SJSA1 (cell line): ENCODE data around the gene XIRP2. TPM values are rescaled to one million over a fixed set of nuclear protein-coding genes. Genes with fewer than 3 reads are reported as not detected.
A peak's percentile ranks its signal among the peaks of the same experiment; 100 is the strongest.

ENCODE experiments used
- DNase-seq, 2 experiments: peaks; one replicate each; pipeline ENCODE4 v3.0.0-alpha.2; 2015 to 2020; ENCODE audit warnings: low spot score in 2 of 2, low read depth in 1 of 2
- H3K27ac ChIP-seq: fragments of 250-450 bp; sonication (Bioruptor Pico); 2 replicates; pipeline ENCODE4 v1.5.1; 2020; ENCODE audit warnings: mild to moderate bottlenecking, moderate library complexity
- H3K27me3 ChIP-seq: fragments of 250-450 bp; sonication (Bioruptor Pico); replicated peaks from 2 replicates; pipeline ENCODE4 v1.5.1; 2020; ENCODE audit warnings: mild to moderate bottlenecking, moderate library complexity
- H3K36me3 ChIP-seq: fragments of 250-450 bp; sonication (Bioruptor Pico); 2 replicates; pipeline ENCODE4 v1.5.1; 2020; ENCODE audit warnings: mild to moderate bottlenecking
- H3K4me1 ChIP-seq: fragments of 250-450 bp; sonication (Bioruptor Pico); replicated peaks from 2 replicates; pipeline ENCODE4 v1.6.1; 2021; ENCODE audit warnings: mild to moderate bottlenecking
- H3K4me3 ChIP-seq: fragments of 250-450 bp; sonication (Bioruptor Pico); 2 replicates; pipeline ENCODE4 v1.5.1; 2020; ENCODE audit warnings: mild to moderate bottlenecking
- H3K9me3 ChIP-seq: fragments of 250-450 bp; sonication (Bioruptor Pico); replicated peaks from 2 replicates; pipeline ENCODE4 v1.5.1; 2020; ENCODE audit warnings: mild to moderate bottlenecking
- total RNA-seq: library from RNA; depleted of rRNA; stranded (reverse); fragments of >200 nt; shearing (Covaris generic); gene quantifications from 2 replicates; pipeline ENCODE4 v1.2.3, GENCODE V29; 2014

The XIRP2 gene
- total RNA-seq, 1 experiment from 2014 or later = not detected

- no peaks in the 10 kb centered on the region for H3K36me3 ChIP-seq
Measured at GRCh38 chr2:167114018-167114417, 225.7 kb downstream of the XIRP2 start.

DNA sequence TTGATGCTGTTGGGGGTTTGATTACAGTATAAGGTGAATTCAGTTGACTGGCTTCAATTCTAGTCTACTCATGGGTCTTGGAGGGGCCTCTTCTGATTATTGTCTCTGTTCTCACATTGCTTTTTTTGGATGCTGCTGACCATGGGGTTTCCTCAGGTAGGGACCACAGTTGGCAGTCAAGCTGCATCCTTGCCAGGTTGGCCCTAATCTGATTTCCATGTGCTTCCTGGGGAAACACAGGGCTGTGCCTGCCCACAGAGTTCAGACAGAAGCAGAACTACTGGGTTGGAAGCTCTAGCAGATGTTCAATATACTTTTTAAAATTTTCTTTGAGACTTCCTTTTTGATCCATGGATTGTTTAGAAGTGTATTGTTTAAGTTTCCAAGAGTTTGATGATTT is 227.3 kb downstream of the XIRP2 start:
- H3K4me1 ChIP-seq = no peaks in the 10 kb centered on the region
- no peaks in the 10 kb centered on the region for H3K27me3 ChIP-seq
- no peaks in the 10 kb centered on the region; the same call in 1 of the 2 replicates for H3K9me3 ChIP-seq
- H3K36me3 ChIP-seq = no peaks in the 10 kb centered on the region
- no peak overlapping the region for H3K27ac ChIP-seq
- no peak for DNase-seq
- H3K4me3 ChIP-seq = no peak overlapping the region

More at GRCh38 chr2:167114018-167114417, 225.7 kb downstream of the XIRP2 start:
- Histone ChIP-seq H3K9me3 (no peaks in the 10 kb centered on the region; the same call in 1 of the 2 replicates), H3K27me3 (no peaks in the 10 kb centered on the region), H3K27ac (no peak overlapping the region), H3K4me1 (no peaks in the 10 kb centered on the region), H3K4me3 (no peak overlapping the region)
- DNase-seq = no peak

DNA sequence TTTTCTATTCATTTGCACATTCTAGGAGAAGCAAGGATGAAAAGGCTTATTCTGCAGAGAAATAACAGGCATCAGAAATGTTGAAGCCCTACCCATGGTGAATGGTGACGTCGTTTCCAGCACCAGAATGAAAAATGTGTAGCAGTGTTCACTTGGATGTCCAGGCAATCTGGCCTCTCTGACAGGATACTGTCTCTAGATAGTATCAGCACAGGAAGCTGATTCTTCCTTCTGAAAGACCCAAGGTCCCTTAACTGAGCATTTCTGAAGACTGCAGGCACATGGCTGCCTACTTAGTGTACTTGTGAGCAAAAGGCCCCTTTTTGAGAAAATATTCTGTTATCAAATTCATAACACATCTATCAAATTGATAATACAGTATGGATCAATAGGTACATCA is 234.1 kb downstream of the XIRP2 start:
- H3K36me3 ChIP-seq = no peaks in the 10 kb centered on the region
- no peaks in the 10 kb centered on the region for H3K27me3 ChIP-seq
- no peaks in the 10 kb centered on the region for H3K9me3 ChIP-seq
- DNase-seq = no peak
- no peaks in the 10 kb centered on the region for H3K4me1 ChIP-seq
- H3K4me3 ChIP-seq = no peak overlapping the region
- no peak overlapping the region for H3K27ac ChIP-seq

DNA sequence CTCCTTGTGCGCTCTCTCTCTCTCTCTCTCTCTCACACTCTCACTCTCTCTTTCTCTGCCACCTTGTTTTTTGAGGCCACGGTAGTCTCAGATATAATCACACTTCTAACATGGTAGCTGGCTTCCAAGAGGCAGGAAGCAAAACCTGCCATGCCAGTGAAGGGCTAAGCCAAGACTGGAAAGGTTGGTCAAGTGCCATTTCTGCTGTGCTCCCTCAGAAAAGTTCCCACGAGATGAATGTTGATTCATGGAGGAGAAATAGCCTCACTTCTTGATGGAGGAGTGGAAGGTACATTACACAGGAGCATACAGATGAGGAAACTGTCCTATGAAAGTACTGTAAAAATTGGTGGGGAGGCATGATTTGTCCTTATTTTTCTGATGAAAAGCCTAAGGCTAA is 237.9 kb downstream of the XIRP2 start:
- no peaks in the 10 kb centered on the region for H3K36me3 ChIP-seq
- no peak for DNase-seq
- no peak overlapping the region for H3K4me3 ChIP-seq
- H3K27ac ChIP-seq = no peak overlapping the region
- no peaks in the 10 kb centered on the region for H3K4me1 ChIP-seq
- no peaks in the 10 kb centered on the region for H3K9me3 ChIP-seq
- H3K27me3 ChIP-seq = no peaks in the 10 kb centered on the region

- no peak overlapping the region for H3K4me3 ChIP-seq
- H3K4me1 ChIP-seq = no peaks in the 10 kb centered on the region
- no peaks in the 10 kb centered on the region for H3K9me3 ChIP-seq
- DNase-seq = no peak
- no peak overlapping the region for H3K27ac ChIP-seq
- H3K36me3 ChIP-seq = no peaks in the 10 kb centered on the region
- H3K27me3 ChIP-seq = no peaks in the 10 kb centered on the region
Measured at GRCh38 chr2:167127135-167127534, 238.9 kb downstream of the XIRP2 start.

DNA sequence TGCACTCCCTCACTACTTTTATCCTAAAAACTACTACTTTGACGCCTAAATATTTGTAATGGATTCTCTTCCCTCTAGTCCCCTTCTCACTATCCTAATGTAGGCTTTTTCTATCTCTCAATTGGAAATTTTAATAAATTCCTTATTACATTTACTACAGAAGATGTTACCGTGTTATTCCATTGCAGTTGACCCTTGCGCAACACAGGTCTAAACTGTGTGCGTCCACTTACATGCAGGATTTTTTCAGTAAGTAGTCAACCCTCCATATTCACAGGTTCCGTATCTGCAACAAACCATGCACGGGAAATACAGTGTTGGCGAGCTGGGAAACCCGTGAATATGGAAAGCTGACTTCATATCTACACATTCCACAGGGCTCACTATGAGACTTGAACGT is 239.8 kb downstream of the XIRP2 start:
- H3K36me3 ChIP-seq = no peaks in the 10 kb centered on the region
- H3K9me3 ChIP-seq = no peaks in the 10 kb centered on the region

DNA sequence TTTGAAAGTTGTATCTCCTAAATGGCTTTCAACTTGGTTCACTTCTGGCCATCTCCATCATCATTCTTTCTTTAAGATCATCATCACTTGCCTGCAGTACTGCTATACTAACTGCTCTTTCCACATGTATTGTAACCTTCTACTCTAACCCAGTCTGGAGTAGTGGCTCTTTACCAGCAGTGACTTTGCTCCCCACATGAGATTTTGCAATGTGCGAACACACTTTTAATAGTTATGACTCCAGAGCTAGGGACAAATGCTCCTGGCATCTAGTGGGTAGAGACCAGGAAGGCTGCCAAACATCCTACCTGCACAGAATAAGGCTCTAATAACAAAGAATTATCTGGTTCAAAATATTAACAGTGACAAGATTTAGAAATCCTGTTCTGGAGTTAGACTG is 243.8 kb downstream of the XIRP2 start:
- H3K27me3 ChIP-seq = no peaks in the 10 kb centered on the region
- no peak for DNase-seq
- no peaks in the 10 kb centered on the region for H3K36me3 ChIP-seq
- H3K4me1 ChIP-seq = peaks cover 17% of the 10 kb centered on the region
- H3K4me3 ChIP-seq = no peak overlapping the region
- H3K27ac ChIP-seq = no peak overlapping the region
- H3K9me3 ChIP-seq = no peaks in the 10 kb centered on the region

More for the DNA sequence above, 239.8 kb downstream of the XIRP2 start:
- Histone ChIP-seq H3K27me3 (no peaks in the 10 kb centered on the region), H3K4me3 (no peak overlapping the region), H3K27ac (no peak overlapping the region), H3K4me1 (no peaks in the 10 kb centered on the region)
- DNase-seq = no peak

DNA sequence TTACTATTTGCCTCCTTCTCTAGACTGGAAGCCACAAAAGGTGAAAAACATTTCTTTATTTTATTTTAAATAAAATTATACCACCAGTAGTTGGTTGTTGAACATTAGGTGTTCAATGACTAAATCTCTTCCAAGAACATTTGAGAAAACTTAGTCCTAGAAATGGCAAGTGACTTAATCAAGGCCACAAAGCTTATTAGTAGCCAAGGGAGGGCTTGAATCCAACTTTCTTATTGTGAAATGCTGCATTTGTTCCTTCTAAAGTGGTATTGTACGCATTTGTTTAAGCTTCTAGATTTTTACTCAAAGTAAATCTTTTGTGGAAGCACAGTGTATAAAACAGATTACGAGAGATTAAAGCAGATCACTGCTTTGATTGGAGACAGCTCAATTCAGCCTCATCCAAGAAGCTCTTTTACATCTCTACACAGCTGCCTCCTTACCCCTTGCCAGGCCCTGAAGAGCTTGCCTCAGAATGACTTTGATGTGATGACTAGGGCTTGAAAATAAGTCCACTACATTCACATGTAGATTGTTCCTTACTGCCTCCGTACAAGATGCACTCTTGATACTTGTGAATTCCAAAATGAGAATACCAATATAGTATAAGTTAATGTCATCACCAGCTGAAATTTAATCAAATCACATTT is 244.8 kb downstream of the XIRP2 start:
- DNase-seq = no peak
- H3K27ac ChIP-seq = no peak overlapping the region
- peaks cover 17% of the 10 kb centered on the region for H3K4me1 ChIP-seq
- no peaks in the 10 kb centered on the region for H3K9me3 ChIP-seq
- no peaks in the 10 kb centered on the region for H3K27me3 ChIP-seq
- no peak overlapping the region for H3K4me3 ChIP-seq
- H3K36me3 ChIP-seq = no peaks in the 10 kb centered on the region

- no peaks in the 10 kb centered on the region for H3K9me3 ChIP-seq
- peaks cover 17% of the 10 kb centered on the region for H3K4me1 ChIP-seq
- H3K4me3 ChIP-seq = no peak overlapping the region
- no peak for DNase-seq
- H3K27ac ChIP-seq = no peak overlapping the region
- no peaks in the 10 kb centered on the region for H3K27me3 ChIP-seq
- H3K36me3 ChIP-seq = no peaks in the 10 kb centered on the region
Measured at GRCh38 chr2:167133614-167134013, 245.3 kb downstream of the XIRP2 start.

DNA sequence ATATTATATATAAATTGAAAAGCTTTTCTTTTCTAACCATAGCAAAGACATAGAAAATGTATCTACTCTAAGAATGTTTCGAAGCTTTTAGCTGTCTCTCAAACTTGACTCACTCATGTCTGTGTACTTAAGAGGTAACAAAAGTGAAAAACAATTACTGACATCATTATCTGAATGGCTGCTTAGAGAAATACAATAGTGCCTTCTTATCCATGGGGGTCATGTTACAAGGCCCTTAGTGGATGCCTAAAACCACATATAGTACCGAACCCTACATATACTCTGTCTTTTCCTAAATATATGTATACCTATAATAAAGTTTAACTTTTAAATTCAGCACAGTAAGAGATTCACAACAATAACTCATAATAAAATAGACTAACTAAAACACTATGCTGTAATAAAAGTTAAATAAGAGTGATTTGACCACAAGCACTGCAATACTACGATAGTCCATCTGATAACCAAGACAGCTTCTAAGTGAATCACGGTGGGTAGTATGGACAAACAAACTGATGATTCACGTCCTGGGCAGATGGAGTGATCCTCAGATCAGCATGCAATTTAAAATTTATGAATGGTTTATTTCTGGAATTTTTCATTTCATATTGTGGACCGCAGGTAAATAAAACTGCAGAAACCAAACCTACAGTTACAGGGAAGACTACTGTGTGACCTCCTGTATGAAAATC is 246.2 kb downstream of the XIRP2 start:
- H3K27ac ChIP-seq = peak overlapping the region; percentile 42

DNA sequence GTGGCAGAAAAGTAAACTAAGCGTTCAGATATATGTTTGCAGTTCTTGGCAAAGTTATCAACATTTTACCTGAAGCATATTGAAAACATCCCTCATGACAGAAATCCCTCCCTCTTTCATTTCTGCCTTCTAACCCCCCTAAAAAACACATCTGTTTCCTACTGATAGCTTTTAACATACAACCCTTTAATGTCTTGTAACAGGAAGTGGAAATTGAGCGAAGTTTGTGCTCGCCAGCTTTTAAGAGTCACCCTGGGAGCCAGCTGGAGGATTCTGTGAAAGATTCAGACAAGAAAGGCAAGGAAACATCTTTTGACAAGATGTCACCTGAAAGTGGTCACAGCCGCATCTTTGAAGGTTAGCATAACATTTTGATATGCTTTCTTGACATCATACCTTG is 247.4 kb downstream of the XIRP2 start:
- no peaks in the 10 kb centered on the region for H3K36me3 ChIP-seq
- peaks cover 22% of the 10 kb centered on the region for H3K4me1 ChIP-seq
- DNase-seq = peak in 1 of 2 experiments; percentile 3
- H3K27ac ChIP-seq = peak overlapping the region; percentile 42
- no peaks in the 10 kb centered on the region for H3K9me3 ChIP-seq
- H3K27me3 ChIP-seq = no peaks in the 10 kb centered on the region
- H3K4me3 ChIP-seq = no peak overlapping the region

More for the DNA sequence above, 246.2 kb downstream of the XIRP2 start:
- Histone ChIP-seq H3K27me3 (no peaks in the 10 kb centered on the region), H3K4me1 (peaks cover 17% of the 10 kb centered on the region), H3K36me3 (no peaks in the 10 kb centered on the region), H3K9me3 (no peaks in the 10 kb centered on the region), H3K4me3 (no peak overlapping the region)
- DNase-seq = peak; percentile 47 to 57

- H3K4me3 ChIP-seq = no peak overlapping the region
- no peaks in the 10 kb centered on the region for H3K36me3 ChIP-seq
- H3K27ac ChIP-seq = no peak overlapping the region
- no peak for DNase-seq
- H3K27me3 ChIP-seq = no peaks in the 10 kb centered on the region
- H3K9me3 ChIP-seq = no peaks in the 10 kb centered on the region
- H3K4me1 ChIP-seq = peaks cover 27% of the 10 kb centered on the region
Measured at GRCh38 chr2:167136879-167137596, 248.8 kb downstream of the XIRP2 start.

DNA sequence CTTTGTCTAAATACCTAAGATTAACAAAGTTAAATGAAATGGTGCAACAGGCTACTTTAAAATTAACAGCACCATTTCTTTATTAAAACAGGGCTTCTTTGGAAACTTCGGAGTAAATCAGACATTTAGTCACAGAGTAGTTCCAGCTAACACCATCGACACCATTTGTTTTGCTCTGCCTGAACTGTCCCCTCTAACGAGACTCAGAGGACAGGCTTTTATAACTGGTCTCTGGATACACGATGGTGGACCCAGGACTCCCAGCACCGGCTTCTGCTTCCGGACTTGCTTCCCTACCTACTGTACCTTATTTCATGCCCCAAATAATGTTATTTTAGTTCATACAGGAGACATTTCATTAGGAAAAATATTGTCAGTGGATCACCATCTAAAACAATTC is 252.1 kb downstream of the XIRP2 start:
- Histone ChIP-seq H3K9me3 (no peaks in the 10 kb centered on the region), H3K4me3 (no peak overlapping the region), H3K27ac (no peak overlapping the region), H3K4me1 (peaks cover 14% of the 10 kb centered on the region), H3K36me3 (no peaks in the 10 kb centered on the region), H3K27me3 (no peaks in the 10 kb centered on the region)
- no peak for DNase-seq

DNA sequence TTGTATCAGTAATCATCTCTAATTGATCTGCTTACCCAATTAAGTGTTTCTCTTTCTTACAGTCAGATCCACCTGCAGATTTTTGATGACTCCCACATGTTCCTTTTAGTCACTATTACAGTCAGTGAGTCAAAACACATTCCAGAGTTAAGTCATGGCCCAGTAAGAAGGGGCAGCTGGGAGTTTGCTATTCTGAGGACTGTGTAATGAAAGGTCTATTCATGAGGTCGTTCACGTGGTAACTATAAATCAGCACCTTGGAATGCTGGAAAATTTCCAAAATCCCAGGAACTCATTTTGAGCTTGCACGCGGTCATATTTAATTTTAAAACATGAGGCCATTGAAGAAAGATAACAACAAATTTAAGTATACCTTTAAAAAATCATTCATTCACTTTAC is 252.5 kb downstream of the XIRP2 start:
- H3K27me3 ChIP-seq = no peaks in the 10 kb centered on the region
- H3K27ac ChIP-seq = peak overlapping the region; percentile 45; the same call in 1 of the 2 replicates
- peaks cover 10% of the 10 kb centered on the region for H3K4me1 ChIP-seq
- H3K4me3 ChIP-seq = no peak overlapping the region
- H3K9me3 ChIP-seq = no peaks in the 10 kb centered on the region
- no peaks in the 10 kb centered on the region for H3K36me3 ChIP-seq
- peak; percentile 58 to 62 for DNase-seq
